Stimulated activated CD8-positive, alpha-beta memory T cell treated with anti-CD3 and anti-CD28 coated beads, Interleukin-15, amount 100 ng/mL, for 1 hour (primary cell): Measurements from ENCODE around the gene TSSK3.

Source experiments
- DNase-seq: peaks from one replicate; pipeline ENCODE4 v3.0.0-alpha.2; 2020; ENCODE audit warnings: low read depth

The TSSK3 gene

GRCh38 chr1:32400876-32401631 is 38.7 kb downstream of the TSSK3 start:
- DNase-seq = peak; percentile 27

GRCh38 chr1:32404946-32405345 is 42.6 kb downstream of the TSSK3 start:
- no peak for DNase-seq

- DNase-seq = no peak
Measured at GRCh38 chr1:32405672-32406467, 43.5 kb downstream of the TSSK3 start.

GRCh38 chr1:32406629-32407111 is 44.3 kb downstream of the TSSK3 start:
- DNase-seq = no peak

- no peak for DNase-seq
Measured at GRCh38 chr1:32411261-32411660, 48.9 kb downstream of the TSSK3 start.

- DNase-seq = peak; percentile 64
Measured at GRCh38 chr1:32413507-32414185, 51.3 kb downstream of the TSSK3 start.
